BE2C (cell line): ENCODE measurements around the gene COL28A1.
A peak's percentile ranks its signal among the peaks of the same experiment; 100 is the strongest.

Source experiments
- DNase-seq: peaks from one replicate; pipeline ENCODE4 v3.0.0-alpha.2; 2020
- H3K27me3 ChIP-seq: fragments of 250-450 bp; sonication (Bioruptor Pico); 2 replicates; pipeline ENCODE4 v1.5.1; 2020; ENCODE audit warnings: mild to moderate bottlenecking
- H3K36me3 ChIP-seq: fragments of 250-450 bp; sonication (Bioruptor Pico); 2 replicates; pipeline ENCODE4 v1.5.1; 2020; ENCODE audit warnings: mild to moderate bottlenecking
- H3K4me1 ChIP-seq: fragments of 250-450 bp; sonication (Bioruptor Pico); 2 replicates; pipeline ENCODE4 v1.5.1; 2020
- H3K4me3 ChIP-seq: 2 replicates; pipeline ENCODE4 v1.5.1; 2011; ENCODE audit warnings: low read depth, low read length
- H3K9me3 ChIP-seq: fragments of 250-450 bp; sonication (Bioruptor Pico); 2 replicates; pipeline ENCODE4 v1.5.1; 2020
- TF ChIP-seq, protein P1 (sequence below): IDR thresholded peaks from 2 replicates; pipeline ENCODE4 v1.5.1; 2012; ENCODE audit warnings: mild to moderate bottlenecking, low read depth, low read length

COL28A1 gene

DNA sequence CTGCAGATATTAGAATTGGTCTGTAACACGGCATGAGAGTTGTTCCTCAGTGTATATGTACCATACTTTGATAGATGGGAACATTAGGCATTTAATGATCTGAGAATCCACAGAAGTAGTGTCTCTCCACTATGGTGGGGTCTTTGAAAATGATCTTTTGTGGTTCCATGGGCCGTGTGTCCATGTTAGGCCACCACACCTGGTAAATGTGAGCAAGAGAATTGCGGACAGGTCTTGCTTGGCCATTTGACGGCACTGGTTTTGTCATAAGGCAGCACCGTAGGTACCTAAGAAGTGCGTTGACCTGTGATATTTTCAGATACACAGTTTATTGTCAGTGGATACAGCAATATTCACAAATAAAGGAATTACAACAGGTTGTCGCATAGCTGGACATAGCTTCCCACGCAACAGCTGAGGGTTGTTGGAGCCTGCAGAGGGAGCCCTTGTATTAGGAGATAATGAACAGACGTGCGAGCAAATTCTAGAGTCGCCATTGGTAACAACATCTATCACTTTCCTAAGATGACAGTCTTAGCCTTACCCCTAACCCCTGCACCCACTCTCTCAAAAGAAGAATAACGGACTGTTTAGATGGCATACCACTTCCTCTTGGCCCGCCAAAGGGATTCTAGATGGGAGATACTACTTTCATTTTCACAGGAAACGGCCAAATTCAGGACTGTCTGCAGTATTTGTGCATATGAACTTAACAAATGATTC is 111.4 kb downstream of the COL28A1 start:
- no peaks in the 10 kb centered on the region for H3K27me3 ChIP-seq
- peak; percentile 69 for DNase-seq
- no peaks in the 10 kb centered on the region for H3K4me1 ChIP-seq
- no peaks in the 10 kb centered on the region for H3K9me3 ChIP-seq
- no peaks in the 10 kb centered on the region for H3K36me3 ChIP-seq
- H3K4me3 ChIP-seq: peak overlapping the region; percentile 57
- TF ChIP-seq, protein P1, sequence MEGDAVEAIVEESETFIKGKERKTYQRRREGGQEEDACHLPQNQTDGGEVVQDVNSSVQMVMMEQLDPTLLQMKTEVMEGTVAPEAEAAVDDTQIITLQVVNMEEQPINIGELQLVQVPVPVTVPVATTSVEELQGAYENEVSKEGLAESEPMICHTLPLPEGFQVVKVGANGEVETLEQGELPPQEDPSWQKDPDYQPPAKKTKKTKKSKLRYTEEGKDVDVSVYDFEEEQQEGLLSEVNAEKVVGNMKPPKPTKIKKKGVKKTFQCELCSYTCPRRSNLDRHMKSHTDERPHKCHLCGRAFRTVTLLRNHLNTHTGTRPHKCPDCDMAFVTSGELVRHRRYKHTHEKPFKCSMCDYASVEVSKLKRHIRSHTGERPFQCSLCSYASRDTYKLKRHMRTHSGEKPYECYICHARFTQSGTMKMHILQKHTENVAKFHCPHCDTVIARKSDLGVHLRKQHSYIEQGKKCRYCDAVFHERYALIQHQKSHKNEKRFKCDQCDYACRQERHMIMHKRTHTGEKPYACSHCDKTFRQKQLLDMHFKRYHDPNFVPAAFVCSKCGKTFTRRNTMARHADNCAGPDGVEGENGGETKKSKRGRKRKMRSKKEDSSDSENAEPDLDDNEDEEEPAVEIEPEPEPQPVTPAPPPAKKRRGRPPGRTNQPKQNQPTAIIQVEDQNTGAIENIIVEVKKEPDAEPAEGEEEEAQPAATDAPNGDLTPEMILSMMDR: peak; percentile 92

DNA sequence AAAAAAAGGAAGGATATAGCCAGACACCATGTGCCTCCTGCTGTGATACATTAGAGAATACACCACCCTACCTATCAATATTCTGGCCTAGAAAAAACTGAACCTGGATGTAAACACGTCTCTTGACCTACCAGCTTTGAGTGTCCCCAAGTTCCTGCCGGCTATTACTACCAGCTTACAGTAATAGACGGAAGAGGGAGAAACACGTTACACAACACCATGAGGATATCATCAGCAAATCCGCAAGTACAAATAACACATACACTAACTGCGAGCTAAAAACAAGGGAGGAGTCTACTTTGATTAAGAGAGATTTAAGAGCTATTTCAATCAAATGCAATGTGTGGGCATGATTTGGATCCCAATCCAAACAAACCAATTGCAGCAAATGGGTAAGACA is 113.0 kb downstream of the COL28A1 start:
- no peaks in the 10 kb centered on the region for H3K9me3 ChIP-seq
- DNase-seq: no peak
- no peaks in the 10 kb centered on the region for H3K36me3 ChIP-seq
- H3K4me1 ChIP-seq: no peaks in the 10 kb centered on the region
- H3K4me3 ChIP-seq: no peak overlapping the region
- H3K27me3 ChIP-seq: no peaks in the 10 kb centered on the region
- TF ChIP-seq, protein P1: no peak

DNA sequence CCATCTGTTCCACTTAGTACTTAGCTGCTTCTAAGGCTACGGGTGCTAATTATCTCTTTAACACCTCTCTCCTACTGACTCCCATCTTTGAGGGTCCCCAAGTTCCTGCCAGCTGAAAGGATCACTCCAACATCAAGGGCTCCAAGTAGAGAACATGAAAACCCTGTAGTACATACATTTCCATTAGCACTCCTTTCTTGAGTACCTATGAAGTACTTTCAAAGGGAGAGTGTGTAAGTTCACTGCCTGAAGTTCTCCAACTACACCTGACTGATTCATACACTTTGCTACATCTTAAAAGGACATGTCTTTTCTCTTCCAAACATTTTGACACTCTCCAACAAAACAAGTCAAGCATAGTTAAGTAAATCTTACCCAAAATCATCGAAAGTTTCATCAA is 113.8 kb downstream of the COL28A1 start:
- TF ChIP-seq, protein P1: no peak
- DNase-seq: no peak
- no peaks in the 10 kb centered on the region for H3K9me3 ChIP-seq
- H3K36me3 ChIP-seq: no peaks in the 10 kb centered on the region
- H3K4me1 ChIP-seq: no peaks in the 10 kb centered on the region
- H3K27me3 ChIP-seq: no peaks in the 10 kb centered on the region
- H3K4me3 ChIP-seq: no peak overlapping the region

DNA sequence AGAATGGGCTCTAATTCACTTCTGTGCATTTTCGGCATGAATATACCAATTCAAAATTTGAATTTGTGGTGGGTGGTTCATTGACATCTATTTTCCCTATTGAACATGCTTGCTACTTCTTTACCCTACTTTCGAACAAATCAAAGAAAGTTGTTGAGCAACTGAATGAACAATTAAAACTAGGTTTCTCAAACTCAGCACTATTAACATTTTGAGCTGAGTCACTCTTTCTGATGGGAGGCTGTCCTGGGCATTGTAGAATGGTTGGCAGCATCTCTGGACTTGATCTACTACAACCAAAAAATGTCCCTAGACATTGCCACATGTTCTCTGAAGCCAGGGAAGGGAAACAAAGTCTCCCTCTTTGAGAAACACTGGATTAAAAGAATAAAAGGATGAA is 116.7 kb downstream of the COL28A1 start:
- DNase-seq: no peak
- no peak overlapping the region for H3K4me3 ChIP-seq
- H3K4me1 ChIP-seq: no peaks in the 10 kb centered on the region
- TF ChIP-seq, protein P1: no peak
- no peaks in the 10 kb centered on the region for H3K9me3 ChIP-seq
- H3K27me3 ChIP-seq: no peaks in the 10 kb centered on the region
- H3K36me3 ChIP-seq: no peaks in the 10 kb centered on the region

DNA sequence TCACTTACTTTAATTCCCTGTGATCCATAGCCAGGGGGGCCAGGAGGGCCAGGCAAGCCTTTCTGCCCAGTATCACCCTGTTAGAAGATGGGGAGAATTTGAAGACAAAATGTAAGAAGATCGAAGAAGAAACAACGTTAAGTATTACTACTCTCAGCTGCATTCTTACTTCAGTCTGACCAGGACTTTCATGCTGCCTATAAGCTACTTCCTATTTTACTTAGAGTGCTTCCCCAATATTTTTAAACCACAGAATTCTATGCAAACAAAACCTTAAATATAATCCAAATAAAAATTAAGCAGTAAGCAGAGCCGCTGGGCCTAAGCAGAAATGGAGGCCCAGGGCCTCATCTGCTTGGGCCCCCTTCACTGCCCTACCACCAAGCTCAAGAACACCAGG is 117.8 kb downstream of the COL28A1 start:
- no peaks in the 10 kb centered on the region for H3K9me3 ChIP-seq
- no peaks in the 10 kb centered on the region for H3K27me3 ChIP-seq
- DNase-seq: no peak
- H3K4me3 ChIP-seq: no peak overlapping the region
- no peaks in the 10 kb centered on the region; the same call in 1 of the 2 replicates for H3K36me3 ChIP-seq
- TF ChIP-seq, protein P1: no peak
- H3K4me1 ChIP-seq: no peaks in the 10 kb centered on the region

DNA sequence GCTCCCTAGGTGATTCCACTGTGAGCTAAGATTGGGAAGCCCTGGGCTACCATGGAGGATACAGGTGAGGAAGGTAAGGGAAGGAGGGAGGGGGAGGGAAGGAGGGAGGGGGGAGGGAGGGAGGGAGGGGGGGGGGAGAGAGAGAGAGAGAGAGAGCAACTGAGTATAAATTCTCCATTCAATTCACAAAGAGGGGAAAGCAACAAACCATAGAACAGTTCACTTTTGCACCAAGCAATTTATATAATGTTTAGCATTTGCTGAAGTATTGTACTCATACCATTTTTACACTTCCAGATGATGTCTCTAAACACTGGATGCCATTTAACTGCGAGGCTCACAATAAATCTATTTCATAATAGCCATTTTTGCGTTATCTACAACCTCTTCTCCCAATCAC is 118.3 kb downstream of the COL28A1 start:
- no peak for DNase-seq
- Histone ChIP-seq H3K27me3 (no peaks in the 10 kb centered on the region), H3K9me3 (no peaks in the 10 kb centered on the region), H3K4me3 (no peak overlapping the region), H3K4me1 (no peaks in the 10 kb centered on the region), H3K36me3 (no peaks in the 10 kb centered on the region; the same call in 1 of the 2 replicates)
- TF ChIP-seq, protein P1: no peak
